Daoy (cell line): ENCODE measurements around the gene P3H4. TPM values are rescaled to one million over a fixed set of nuclear protein-coding genes. Genes with fewer than 3 reads are reported as not detected.

Experiments used
- DNase-seq: peaks from one replicate; pipeline ENCODE4 v3.0.0-alpha.2; 2015; ENCODE audit warnings: low read depth
- total RNA-seq: library from RNA; depleted of rRNA; stranded (reverse); fragments of >200 nt; shearing (Covaris generic); gene quantifications from 2 replicates; pipeline ENCODE4 v1.2.3, GENCODE V29; 2014

Gene P3H4
- total RNA-seq, 1 experiment from 2014 or later: 44.4 TPM

GRCh38 chr17:41822216-41823140, 10.7 kb upstream of the P3H4 start:
- DNase-seq: no peak

- DNase-seq: no peak
Observed at GRCh38 chr17:41821776-41822175, 10.0 kb upstream of the P3H4 start.

DNA sequence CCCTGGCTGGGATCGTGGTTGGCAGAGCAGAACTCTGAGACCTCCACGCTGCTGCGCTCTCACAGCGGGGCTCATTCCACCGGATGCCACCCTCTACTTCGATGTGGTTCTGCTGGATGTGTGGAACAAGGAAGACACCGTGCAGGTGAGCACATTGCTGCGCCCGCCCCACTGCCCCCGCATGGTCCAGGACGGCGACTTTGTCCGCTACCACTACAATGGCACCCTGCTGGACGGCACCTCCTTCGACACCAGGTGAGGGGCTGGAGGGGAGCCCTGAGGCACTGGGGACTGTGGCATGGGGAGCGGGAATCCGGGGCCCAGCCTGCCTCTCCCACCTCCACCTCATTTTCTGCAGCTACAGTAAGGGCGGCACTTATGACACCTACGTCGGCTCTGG, 6.3 kb upstream of the P3H4 start:
- DNase-seq: no peak

GRCh38 chr17:41816637-41817320, 5.0 kb upstream of the P3H4 start:
- DNase-seq: no peak

GRCh38 chr17:41814195-41814594, 2.4 kb upstream of the P3H4 start:
- DNase-seq: no peak

GRCh38 chr17:41813699-41814124, 2.0 kb upstream of the P3H4 start:
- no peak for DNase-seq

- no peak for DNase-seq
Observed at GRCh38 chr17:41813152-41813680, 1.5 kb upstream of the P3H4 start.

DNA sequence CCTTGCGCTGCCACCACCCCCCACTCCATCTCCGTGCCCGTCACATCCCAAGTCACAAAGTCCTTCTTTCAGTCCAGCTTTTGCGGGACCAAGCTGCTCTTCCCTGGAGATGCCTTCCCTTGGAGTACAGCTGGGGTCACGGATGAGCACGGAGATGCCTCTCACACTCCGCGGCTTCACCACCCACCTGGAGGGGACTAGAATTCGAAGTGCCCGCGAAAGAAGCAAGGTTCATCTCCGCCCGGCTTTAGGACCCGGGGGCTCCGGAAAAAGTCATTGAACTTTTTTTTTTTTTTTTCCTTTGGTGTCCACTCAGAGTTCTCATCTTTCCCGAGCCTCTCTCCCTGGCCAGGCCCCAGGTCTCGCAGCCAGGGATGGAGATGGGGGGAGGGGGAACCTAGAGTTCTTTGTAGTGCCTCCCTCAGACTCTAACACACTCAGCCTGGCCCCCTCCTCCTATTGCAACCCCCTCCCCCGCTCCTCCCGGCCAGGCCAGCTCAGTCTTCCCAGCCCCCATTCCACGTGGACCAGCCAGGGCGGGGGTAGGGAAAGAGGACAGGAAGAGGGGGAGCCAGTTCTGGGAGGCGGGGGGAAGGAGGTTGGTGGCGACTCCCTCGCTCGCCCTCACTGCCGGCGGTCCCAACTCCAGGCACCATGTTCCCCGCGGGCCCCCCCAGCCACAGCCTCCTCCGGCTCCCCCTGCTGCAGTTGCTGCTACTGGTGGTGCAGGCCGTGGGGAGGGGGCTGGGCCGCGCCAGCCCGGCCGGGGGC, 817 bp upstream of the P3H4 start, which contains the start of gene FKBP10:
Gene FKBP10 (plus strand): TSS at position 624 of the 771 bp plus-strand sequence. CDS start 31 bp downstream, at position 655.
- peak; percentile 92 for DNase-seq

GRCh38 chr17:41810659-41811548, 845 bp downstream of the P3H4 start:
- DNase-seq: no peak

DNA sequence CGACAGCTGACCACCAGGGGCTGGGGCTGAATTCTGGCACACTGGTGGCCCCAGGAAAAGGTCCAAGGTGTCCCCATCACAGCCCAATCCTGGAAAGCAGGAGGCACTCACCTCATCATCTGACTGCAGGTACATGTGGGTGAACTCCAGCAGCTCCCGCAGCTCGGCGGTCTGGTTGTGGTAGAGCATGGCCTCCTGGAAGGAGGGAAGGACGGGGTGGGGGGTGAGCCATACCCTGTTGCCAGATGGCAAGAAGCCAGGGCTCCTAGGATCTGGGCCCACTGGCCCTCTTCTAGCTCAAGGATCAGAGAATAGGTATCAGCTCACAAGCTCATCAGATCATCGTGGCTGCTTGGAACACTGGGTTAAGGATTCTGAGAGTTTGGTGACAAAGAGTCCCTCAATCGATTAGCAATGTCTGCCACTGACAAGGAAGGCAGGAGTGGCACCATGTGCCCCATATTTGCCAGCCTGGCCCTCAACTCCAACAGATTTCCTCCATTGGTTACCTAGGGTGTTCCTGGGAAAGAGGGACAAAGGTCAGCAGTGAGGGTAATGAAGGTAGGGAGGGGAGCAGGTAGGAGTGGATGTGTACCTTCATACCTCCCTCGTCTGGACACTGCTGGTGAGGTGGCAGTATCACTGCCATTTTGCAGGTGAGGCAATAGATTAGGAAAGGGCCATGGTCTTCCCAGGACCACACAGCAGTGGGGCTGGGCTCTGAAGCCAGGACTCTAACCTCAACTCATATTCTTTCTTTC, 4.9 kb downstream of the P3H4 start:
- DNase-seq: no peak

DNA sequence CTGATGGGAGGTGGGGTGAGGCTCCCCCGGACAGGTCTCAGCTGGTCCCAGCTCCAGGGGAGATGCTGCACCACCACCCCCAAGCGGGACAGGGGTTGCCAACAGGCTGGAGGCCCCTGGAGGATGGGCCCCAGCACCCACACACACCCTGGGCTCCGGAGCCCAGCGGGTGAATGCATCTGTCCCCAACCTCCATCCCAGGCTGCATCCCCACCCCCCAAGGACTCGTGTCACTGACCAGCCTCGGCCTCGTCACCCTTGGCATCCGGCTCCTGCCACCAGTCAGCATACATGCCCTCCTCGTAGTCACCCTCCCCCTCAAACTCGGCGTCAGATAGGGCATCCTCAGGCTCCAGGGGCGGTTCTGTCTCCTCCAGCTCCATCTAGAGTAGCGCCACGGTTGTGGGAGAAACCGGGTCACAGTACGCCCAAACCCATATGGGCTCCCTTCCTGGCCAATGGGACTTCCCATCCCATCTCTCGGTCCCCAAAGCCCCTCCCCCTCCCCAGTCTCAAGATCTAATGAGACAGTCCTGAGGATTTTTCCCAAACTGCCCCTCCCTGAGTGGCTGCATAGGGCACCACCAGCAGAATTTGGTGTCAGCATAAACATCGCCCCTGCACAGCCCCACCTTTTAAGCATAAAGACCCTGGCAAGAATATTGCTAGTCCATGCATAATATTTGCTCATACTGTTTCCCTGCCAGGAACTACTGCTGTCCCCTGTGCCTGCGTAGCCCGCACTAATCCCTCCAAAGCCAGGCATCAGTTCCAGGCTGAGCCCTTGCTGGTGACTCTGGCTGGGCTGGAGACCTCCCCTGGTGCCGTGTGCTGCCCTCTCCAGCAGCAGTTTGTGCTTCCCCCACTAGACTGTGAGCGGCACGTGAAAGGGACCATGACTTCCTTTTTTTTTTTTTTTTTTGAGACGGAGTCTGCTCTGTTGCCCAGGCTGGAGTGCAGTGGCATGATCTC, 8.4 kb downstream of the P3H4 start:
- no peak for DNase-seq

DNA sequence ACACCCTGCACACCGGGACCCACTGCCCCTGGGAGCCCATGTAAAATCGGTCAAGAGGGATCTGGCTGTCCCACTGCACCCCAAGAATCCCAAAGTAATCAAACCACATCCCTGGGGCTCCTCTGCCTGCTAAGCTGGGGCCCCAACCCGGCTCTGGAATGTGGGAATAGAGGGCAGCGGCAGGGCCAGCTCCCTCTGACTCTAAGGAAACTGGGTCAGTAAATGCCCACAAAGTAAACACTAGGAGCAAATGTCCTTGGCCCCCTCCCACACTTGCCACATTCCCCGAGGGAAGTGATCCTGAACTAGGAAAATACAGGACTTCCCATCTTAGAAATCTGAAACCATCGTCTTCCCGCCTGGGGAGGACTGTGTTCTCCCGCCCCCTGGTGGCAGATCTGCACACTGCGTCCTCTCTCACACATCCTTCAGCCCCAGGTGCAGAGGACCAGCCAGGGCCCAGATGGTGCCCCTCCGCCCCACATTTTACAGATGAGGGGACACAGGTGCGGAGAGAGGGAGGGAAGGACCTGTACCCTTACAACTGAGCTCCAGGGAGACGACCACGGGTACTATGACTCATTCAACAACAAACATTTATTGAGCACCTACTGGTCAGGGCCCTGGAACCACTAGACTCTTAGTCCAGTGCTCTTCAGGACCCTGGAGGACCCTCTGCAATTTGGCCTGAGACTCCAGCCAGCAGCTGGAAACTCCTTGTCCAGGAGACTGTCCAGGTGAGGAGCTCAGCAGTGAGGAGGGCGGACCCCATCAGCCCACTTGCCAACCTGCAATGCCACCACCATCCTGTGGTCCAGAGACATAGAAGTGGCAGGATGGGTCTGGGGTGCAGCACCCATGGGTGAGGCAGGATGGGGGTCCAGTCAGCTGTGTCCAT, 10.1 kb downstream of the P3H4 start:
- peak; percentile 89 for DNase-seq

DNA sequence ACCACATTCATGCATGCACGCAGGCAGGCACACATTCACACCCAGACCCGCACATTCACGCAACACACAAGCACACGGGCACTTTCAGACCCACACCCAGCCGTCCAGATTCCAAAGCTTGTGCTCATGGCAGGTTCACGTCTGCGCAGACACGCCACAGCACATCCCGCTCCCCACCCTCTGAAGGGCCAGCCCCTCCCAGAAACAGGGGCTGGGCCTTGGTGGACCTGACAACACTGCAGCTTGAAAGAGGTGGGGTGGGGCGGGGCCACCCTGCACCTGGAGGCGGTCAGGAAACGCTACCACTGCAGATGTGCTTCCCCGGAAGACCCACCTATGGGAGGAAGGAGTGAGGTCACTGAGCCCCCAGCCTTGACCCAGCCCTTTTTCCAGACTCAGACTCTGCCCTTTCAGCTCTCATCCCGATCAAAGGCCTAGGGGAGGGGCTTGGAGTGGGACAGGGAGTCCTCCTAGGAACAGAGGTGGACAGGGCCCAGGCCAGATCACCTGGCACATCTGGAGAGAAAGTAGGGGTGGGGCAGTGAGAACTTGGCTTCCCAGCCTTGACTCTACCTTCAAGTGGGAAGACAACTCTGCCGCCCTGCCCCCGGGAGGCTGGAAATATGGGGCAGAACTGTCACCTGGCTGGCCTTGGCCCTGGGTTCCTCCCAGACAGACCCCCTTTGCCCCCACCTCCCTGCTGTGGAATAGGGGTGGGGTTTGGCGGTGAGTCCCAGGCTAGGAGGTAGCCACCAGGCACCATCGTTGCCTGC, 11.0 kb downstream of the P3H4 start:
- DNase-seq: peak; percentile 69

DNA sequence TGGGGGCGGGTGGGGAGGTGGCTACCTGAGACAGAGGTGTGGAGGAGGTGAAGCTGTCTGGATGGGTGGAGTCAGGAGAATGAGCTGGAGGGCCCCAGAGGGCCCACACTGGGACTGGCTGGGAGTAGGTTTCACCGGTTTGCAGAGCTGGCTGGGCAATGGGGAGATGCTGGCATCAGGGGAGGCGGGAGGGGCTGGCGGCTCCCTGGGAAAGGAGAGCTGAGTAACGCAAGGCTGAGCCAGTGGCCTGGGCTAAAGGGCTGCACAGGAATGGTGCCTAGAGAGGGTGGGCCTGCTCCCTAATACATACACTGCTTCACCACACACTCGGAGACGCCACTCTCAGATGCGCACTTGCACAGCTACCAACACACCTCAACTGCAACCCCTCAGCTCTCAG, 12.4 kb downstream of the P3H4 start:
- DNase-seq: no peak

GRCh38 chr17:41797377-41797776, 14.4 kb downstream of the P3H4 start:
- no peak for DNase-seq

- no peak for DNase-seq
Observed at GRCh38 chr17:41796121-41796895, 15.4 kb downstream of the P3H4 start.
